ENCODE measurements around the gene SOX1. TPM values are rescaled to one million over a fixed set of nuclear protein-coding genes. Genes with fewer than 3 reads are reported as not detected.
A peak's percentile ranks its signal among the peaks of the same experiment; 100 is the strongest.

Gene SOX1
- total and polyA plus RNA-seq, 4 donors, result 0.09 TPM; not detected in 3

DNA sequence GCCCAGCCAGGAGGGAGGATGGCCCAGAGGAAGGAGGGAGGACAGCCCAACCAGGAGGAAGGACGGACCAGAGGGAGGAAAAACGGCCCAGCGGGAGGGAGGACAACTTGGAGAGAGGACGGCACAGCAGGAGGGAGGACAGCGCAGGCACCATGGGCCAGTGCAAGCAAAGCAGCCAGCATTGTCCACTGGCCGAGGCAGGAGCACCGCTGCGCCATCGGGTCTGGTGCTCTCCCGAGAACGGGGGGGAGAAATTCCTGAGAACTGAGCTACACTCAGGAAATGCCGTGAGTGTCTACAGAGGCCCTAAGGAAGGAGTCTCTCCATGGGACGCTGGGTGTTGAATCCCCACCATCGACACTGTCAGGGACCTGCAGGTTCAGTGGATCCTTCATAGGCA, 38.5 kb upstream of the SOX1 start:
- ATAC-seq (ENCODE audit: insufficient read depth, low FRiP score) (no peak), DNase-seq (no peak)
- no peak overlapping the region for H3K27ac ChIP-seq (ENCODE audit: low read depth in 1 of 2, low read length in 1 of 2)
- H3K36me3 ChIP-seq (ENCODE audit: control insufficient read depth in 4 of 4, insufficient read depth in 4 of 4, low read length in 4 of 4), result no peaks in the 10 kb centered on the region
- H3K27me3 ChIP-seq (ENCODE audit: control insufficient read depth in 3 of 3, insufficient read depth in 3 of 3, low read length in 2 of 3), result peaks cover 0 to 3% (median 2%) of the 10 kb centered on the region in 3 donors
- 81 to 87% methylated on average over 14 of the region's 14 CpGs for WGBS, 2 donors
- peaks cover 0 to 5% (median 0%) of the 10 kb centered on the region in 4 donors for H3K9me3 ChIP-seq (ENCODE audit: control insufficient read depth in 4 of 4, insufficient read depth in 3 of 4, low read length in 3 of 4)
- H3K9ac ChIP-seq (ENCODE audit: insufficient read depth in 1 of 2, low read length in 2 of 2), result no peak overlapping the region
- H3K4me3 ChIP-seq, result no peak overlapping the region
- TF ChIP-seq, protein P1, sequence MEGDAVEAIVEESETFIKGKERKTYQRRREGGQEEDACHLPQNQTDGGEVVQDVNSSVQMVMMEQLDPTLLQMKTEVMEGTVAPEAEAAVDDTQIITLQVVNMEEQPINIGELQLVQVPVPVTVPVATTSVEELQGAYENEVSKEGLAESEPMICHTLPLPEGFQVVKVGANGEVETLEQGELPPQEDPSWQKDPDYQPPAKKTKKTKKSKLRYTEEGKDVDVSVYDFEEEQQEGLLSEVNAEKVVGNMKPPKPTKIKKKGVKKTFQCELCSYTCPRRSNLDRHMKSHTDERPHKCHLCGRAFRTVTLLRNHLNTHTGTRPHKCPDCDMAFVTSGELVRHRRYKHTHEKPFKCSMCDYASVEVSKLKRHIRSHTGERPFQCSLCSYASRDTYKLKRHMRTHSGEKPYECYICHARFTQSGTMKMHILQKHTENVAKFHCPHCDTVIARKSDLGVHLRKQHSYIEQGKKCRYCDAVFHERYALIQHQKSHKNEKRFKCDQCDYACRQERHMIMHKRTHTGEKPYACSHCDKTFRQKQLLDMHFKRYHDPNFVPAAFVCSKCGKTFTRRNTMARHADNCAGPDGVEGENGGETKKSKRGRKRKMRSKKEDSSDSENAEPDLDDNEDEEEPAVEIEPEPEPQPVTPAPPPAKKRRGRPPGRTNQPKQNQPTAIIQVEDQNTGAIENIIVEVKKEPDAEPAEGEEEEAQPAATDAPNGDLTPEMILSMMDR (IDR thresholded peaks at IDR 0.05; ENCODE audit: control extremely low read depth, extremely low read depth), result no peak
- H3K4me1 ChIP-seq (ENCODE audit: control insufficient read depth in 5 of 5, insufficient read depth in 5 of 5, low read length in 5 of 5), result no peaks in the 10 kb centered on the region

DNA sequence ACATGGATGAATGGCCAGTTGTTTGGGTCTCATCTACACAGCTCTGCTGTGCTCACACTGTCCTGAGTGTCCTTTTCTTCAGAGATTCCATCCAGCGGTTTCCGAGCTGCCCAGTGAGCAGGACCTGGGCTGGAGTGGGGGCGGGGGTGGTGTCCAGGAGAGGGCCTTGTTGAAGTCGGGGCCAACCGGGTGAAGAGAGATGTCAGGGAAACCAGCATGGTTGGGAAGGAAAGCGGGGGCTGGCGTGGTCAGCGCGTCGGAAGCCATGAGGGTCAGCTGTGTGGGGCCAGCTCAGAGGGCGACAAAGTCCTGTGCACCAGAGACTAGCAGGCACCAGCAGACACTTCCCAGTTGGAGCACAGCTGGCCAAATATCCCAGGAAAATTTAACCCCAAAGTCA, 37.8 kb upstream of the SOX1 start:
- TF ChIP-seq, protein P1 (IDR thresholded peaks at IDR 0.05; ENCODE audit: control extremely low read depth, extremely low read depth), result no peak
- Histone ChIP-seq H3K4me1 (ENCODE audit: control insufficient read depth in 5 of 5, insufficient read depth in 5 of 5, low read length in 5 of 5) (no peaks in the 10 kb centered on the region), H3K36me3 (ENCODE audit: control insufficient read depth in 4 of 4, insufficient read depth in 4 of 4, low read length in 4 of 4) (no peaks in the 10 kb centered on the region), H3K9ac (ENCODE audit: insufficient read depth in 1 of 2, low read length in 2 of 2) (no peak overlapping the region), H3K4me3 (no peak overlapping the region), H3K27me3 (ENCODE audit: control insufficient read depth in 3 of 3, insufficient read depth in 3 of 3, low read length in 2 of 3) (peaks cover 0 to 3% (median 2%) of the 10 kb centered on the region in 3 donors), H3K27ac (ENCODE audit: low read depth in 1 of 2, low read length in 1 of 2) (no peak overlapping the region), H3K9me3 (ENCODE audit: control insufficient read depth in 4 of 4, insufficient read depth in 3 of 4, low read length in 3 of 4) (peaks cover 0 to 5% (median 0%) of the 10 kb centered on the region in 4 donors)
- WGBS, 2 donors, result 90 to 93% methylated on average over 11 of the region's 11 CpGs
- DNase-seq (no peak), ATAC-seq (ENCODE audit: insufficient read depth, low FRiP score) (no peak)

DNA sequence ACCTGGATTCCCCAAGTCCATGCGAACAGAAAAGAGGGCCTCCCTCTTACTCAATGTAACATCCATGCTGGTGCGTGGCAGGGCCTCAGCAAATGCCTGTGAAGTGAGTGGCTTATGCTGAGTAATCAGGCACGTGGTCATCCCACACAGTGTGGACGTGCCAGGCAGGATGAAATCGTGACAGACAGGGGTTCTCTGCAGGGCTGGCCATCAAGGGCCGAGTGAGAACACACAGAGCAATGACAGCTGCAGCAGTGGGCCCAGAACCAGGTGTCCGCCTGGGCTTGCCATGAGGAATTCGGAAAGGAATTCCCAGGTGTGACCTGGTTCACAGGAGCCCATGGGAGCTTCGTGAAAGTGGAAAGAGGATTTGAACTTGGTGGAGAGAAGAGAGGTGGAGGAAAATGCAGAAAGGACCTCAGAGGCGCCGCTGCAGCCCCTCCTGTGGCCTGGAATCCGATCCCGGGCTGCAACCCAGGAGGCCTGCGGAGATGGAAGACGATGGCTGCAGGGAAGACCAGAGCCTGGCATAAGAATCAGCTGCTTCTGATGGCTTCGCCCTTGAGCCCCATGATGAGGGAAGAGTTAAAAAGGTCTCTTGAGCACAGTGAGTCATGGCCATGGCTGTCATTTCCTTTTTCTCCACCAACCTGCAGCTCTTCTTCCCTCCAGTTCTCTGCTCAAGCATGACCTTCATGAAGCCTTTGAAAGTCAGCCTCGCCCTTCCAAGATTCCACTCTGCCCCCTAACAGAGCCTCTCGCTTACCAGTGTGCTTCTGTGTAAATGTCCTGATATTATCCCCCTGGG, 34.6 kb upstream of the SOX1 start:
- H3K4me3 ChIP-seq, result no peak overlapping the region
- no peak overlapping the region for H3K27ac ChIP-seq (ENCODE audit: low read depth in 1 of 2, low read length in 1 of 2)
- H3K9me3 ChIP-seq (ENCODE audit: control insufficient read depth in 4 of 4, insufficient read depth in 3 of 4, low read length in 3 of 4), result peaks cover 0 to 5% (median 0%) of the 10 kb centered on the region in 4 donors
- H3K4me1 ChIP-seq (ENCODE audit: control insufficient read depth in 5 of 5, insufficient read depth in 5 of 5, low read length in 5 of 5), result no peaks in the 10 kb centered on the region
- TF ChIP-seq, protein P1 (IDR thresholded peaks at IDR 0.05; ENCODE audit: control extremely low read depth, extremely low read depth), result no peak
- H3K36me3 ChIP-seq (ENCODE audit: control insufficient read depth in 4 of 4, insufficient read depth in 4 of 4, low read length in 4 of 4), result no peaks in the 10 kb centered on the region
- no peak for DNase-seq
- 74 to 76% methylated on average over 18 of the region's 18 CpGs for WGBS, 2 donors
- peak; percentile 48 for ATAC-seq (ENCODE audit: insufficient read depth, low FRiP score)
- H3K9ac ChIP-seq (ENCODE audit: insufficient read depth in 1 of 2, low read length in 2 of 2), result no peak overlapping the region
- peaks cover 0 to 2% (median 0%) of the 10 kb centered on the region in 3 donors for H3K27me3 ChIP-seq (ENCODE audit: control insufficient read depth in 3 of 3, insufficient read depth in 3 of 3, low read length in 2 of 3)

Measured in lung (tissue), 12 donors.